Liver (tissue), 9 donors: Measurements from ENCODE around the gene VAX1. TPM values are rescaled to one million over a fixed set of nuclear protein-coding genes. Genes with fewer than 3 reads are reported as not detected.
A peak's percentile ranks its signal among the peaks of the same experiment; 100 is the strongest.

ENCODE experiments used
- DNase-seq: peaks from one replicate; pipeline ENCODE4 v3.0.0-alpha.2; 2017; ENCODE audit warnings: low spot score
- H3K27ac ChIP-seq, 2 donors: one replicate each; pipeline ENCODE4 v1.7.0; 2013; ENCODE audit warnings: inconsistent platforms in 2 of 2, low read length in 2 of 2, control low read depth in 1 of 2, low read depth in 1 of 2, mild to moderate bottlenecking in 1 of 2
- H3K27me3 ChIP-seq, 4 donors: one replicate each; pipeline versions ENCODE4 v1.6.1 to v1.7.0; 2013; ENCODE audit warnings: low read length in 3 of 4, inconsistent platforms in 1 of 4, mild to moderate bottlenecking in 1 of 4, moderate library complexity in 1 of 4; ENCODE audit not compliant: control insufficient read depth in 4 of 4, insufficient read depth in 4 of 4
- H3K36me3 ChIP-seq, 4 donors: one replicate each; pipeline versions ENCODE4 v1.6.1 to v1.7.0; 2013; ENCODE audit warnings: low read length in 3 of 4, mild to moderate bottlenecking in 3 of 4, low read depth in 1 of 4, moderate library complexity in 1 of 4; ENCODE audit not compliant: control insufficient read depth in 4 of 4, insufficient read depth in 3 of 4
- H3K4me1 ChIP-seq, 4 donors: one replicate each; pipeline versions ENCODE4 v1.6.1 to v1.7.0; 2013; ENCODE audit warnings: low read length in 3 of 4, mild to moderate bottlenecking in 3 of 4, moderate library complexity in 1 of 4; ENCODE audit not compliant: control insufficient read depth in 4 of 4, insufficient read depth in 4 of 4
- H3K4me3 ChIP-seq, 3 donors: one replicate each; pipeline versions ENCODE4 v1.6.1 to v1.7.0; 2013; ENCODE audit warnings: low read length in 3 of 3, control low read depth in 1 of 3, low read depth in 1 of 3, mild to moderate bottlenecking in 1 of 3
- H3K9ac ChIP-seq, 2 donors: one replicate each; pipeline ENCODE4 v1.7.0; 2013; ENCODE audit warnings: low read length in 2 of 2, mild to moderate bottlenecking in 2 of 2, moderate library complexity in 2 of 2, control low read depth in 1 of 2, low read depth in 1 of 2
- H3K9me3 ChIP-seq, 4 donors: one replicate each; pipeline versions ENCODE4 v1.6.1 to v1.7.0; 2013; ENCODE audit warnings: low read length in 3 of 4; ENCODE audit not compliant: control insufficient read depth in 4 of 4
- CTCF ChIP-seq: fragments of 150-350 bp; IDR thresholded peaks from 2 replicates; pipeline ENCODE4 v1.5.1; 2017; ENCODE audit warnings: improper control_type of control experiment, low read depth, low read length; ENCODE audit not compliant: missing input control
- EGR1 ChIP-seq, 2 donors: IDR thresholded peaks; 2 replicates each; pipeline ENCODE4 v1.6.1; 2016 to 2018; ENCODE audit warnings: antibody characterized with exemption in 2 of 2, low read depth in 2 of 2
- FOXA1 ChIP-seq: IDR thresholded peaks from 2 replicates; pipeline ENCODE4 v1.6.1; 2016; ENCODE audit warnings: antibody characterized with exemption
- FOXA2 ChIP-seq: IDR thresholded peaks from 2 replicates; pipeline ENCODE4 v1.6.1; 2016; ENCODE audit warnings: antibody characterized with exemption
- GABPA ChIP-seq, 2 donors: IDR thresholded peaks in 1 of 2; conservative IDR thresholded peaks in 1 of 2; 2 replicates each; pipeline ENCODE4 v1.6.1; 2016; ENCODE audit warnings: antibody characterized with exemption in 2 of 2, mild to moderate bottlenecking in 1 of 2, moderate library complexity in 1 of 2
- HNF4A ChIP-seq, 2 donors: conservative IDR thresholded peaks; 2 replicates each; pipeline ENCODE4 v1.6.1; 2016; ENCODE audit warnings: antibody characterized with exemption in 2 of 2, mild to moderate bottlenecking in 2 of 2
- HNF4G ChIP-seq: IDR thresholded peaks from 2 replicates; pipeline ENCODE4 v1.6.1; 2016; ENCODE audit warnings: antibody characterized with exemption
- JUND ChIP-seq, 2 donors: IDR thresholded peaks; 2 replicates each; pipeline ENCODE4 v1.6.1; 2016; ENCODE audit warnings: antibody characterized with exemption in 2 of 2
- MAX ChIP-seq: IDR thresholded peaks from 2 replicates; pipeline ENCODE4 v1.6.1; 2016; ENCODE audit warnings: antibody characterized with exemption
- NR2F2 ChIP-seq: IDR thresholded peaks from 2 replicates; pipeline ENCODE4 v1.6.1; 2016; ENCODE audit warnings: antibody characterized with exemption
- RAD21 ChIP-seq, 2 donors: IDR thresholded peaks; 2 replicates each; pipeline ENCODE4 v1.6.1; 2016; ENCODE audit warnings: antibody characterized with exemption in 2 of 2, mild to moderate bottlenecking in 2 of 2
- RXRA ChIP-seq, 2 donors: IDR thresholded peaks; 2 replicates each; pipeline ENCODE4 v1.6.1; 2017 to 2018; ENCODE audit warnings: antibody characterized with exemption in 2 of 2, mild to moderate bottlenecking in 1 of 2
- SP1 ChIP-seq: IDR thresholded peaks from 2 replicates; pipeline ENCODE4 v1.6.1; 2018; ENCODE audit warnings: antibody characterized with exemption, mild to moderate bottlenecking
- TAF1 ChIP-seq: conservative IDR thresholded peaks from 2 replicates; pipeline ENCODE4 v1.6.1; 2016; ENCODE audit warnings: antibody characterized with exemption, mild to moderate bottlenecking
- YY1 ChIP-seq: IDR thresholded peaks from 2 replicates; pipeline ENCODE4 v1.6.1; 2016; ENCODE audit warnings: antibody characterized with exemption, mild to moderate bottlenecking
- whole genome bisulfite sequencing: extraction: QIAGEN DNeasy Blood & Tissue Kit; methylation state at CpG from one replicate; pipeline ENCODE4 v1.1.7; 2013; 5-methylcytosine and 5-hydroxymethylcytosine counted together
- polyA plus RNA-seq, 2 donors: library from polyadenylated mRNA; stranded (reverse) in 1 of 2; unstranded in 1 of 2; fragments of 200-250 nt in 1 of 2; fragments of >200 nt in 1 of 2; fragmentation: Nextera tagmentation in 1 of 2; extraction: Ambion mirVana in 1 of 2; gene quantifications; one replicate each; pipeline versions ENCODE4 v1.2.1 to v1.2.3, GENCODE V29; 2013 to 2015
- total RNA-seq, 2 donors: library from RNA; depleted of rRNA; stranded (reverse); fragments of >200 nt; gene quantifications; one replicate each; pipeline ENCODE4 v1.2.3, GENCODE V29; 2014
- TF ChIP-seq, protein P1 (sequence below): IDR thresholded peaks from 2 replicates; pipeline ENCODE4 v1.6.1; 2016; ENCODE audit warnings: antibody characterized with exemption
- TF ChIP-seq, protein P2 (sequence below): IDR thresholded peaks from 2 replicates; pipeline ENCODE4 v1.6.1; 2016; ENCODE audit warnings: antibody characterized with exemption
- TF ChIP-seq, protein P3 (sequence below): IDR thresholded peaks from 2 replicates; pipeline ENCODE4 v1.6.1; 2016; ENCODE audit warnings: antibody characterized with exemption, mild to moderate bottlenecking
- donor health status: healthy.
- donor health status: healthy.
- donor health status: healthy.
- donor health status: healthy.
- donor health status: healthy.

VAX1 gene
- total and polyA plus RNA-seq, 4 donors = not detected

- TF ChIP-seq YY1 (no peak), SP1 (no peak), HNF4G (no peak), FOXA2 (no peak), JUND (IDR thresholded peaks at IDR 0.05) (no peak), NR2F2 (no peak), RXRA (IDR thresholded peaks at IDR 0.05) (no peak), TAF1 (no peak), MAX (no peak), FOXA1 (no peak)
- TF ChIP-seq, protein P1, sequence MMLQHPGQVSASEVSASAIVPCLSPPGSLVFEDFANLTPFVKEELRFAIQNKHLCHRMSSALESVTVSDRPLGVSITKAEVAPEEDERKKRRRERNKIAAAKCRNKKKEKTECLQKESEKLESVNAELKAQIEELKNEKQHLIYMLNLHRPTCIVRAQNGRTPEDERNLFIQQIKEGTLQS = no peak
These were observed 3.1 kb downstream of the VAX1 start (continued) for GRCh38 chr10:117135026-117135372.

DNA sequence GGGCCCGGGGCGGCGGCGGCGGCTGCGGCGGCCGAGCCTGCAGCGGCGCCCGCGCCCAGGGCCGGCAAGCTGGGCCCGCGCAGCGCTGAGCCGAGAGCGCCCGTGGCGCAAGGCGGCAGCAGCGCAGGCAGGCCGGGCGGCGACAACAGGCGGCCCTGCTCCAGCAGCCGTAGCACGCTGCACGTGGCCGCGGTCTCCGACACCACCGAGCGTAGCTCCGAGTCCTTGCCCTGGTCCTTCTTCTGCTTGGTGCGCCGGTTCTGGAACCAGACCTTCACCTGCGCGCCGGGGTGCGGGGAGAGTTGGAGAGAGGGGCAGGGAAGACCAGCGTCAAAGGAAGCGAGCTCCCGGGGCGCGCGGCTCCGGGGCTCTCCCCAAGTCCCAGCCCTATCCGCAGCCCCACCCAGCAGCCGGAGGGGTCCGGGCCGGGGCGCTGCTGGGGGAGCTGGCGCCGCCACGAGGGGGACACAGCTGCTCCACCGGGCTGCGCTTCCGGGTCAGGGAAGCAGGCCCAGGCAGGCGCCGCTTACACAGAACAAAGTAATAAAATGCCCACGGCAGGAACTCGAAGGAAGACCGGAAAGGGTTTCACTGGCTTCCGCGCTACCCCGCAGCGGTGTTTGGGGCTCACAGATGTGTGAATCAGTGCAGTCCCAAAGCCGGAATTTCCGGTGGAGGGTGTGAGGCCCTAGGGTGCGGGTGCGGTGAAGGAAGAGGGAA lies 3.6 kb downstream of the VAX1 start:
- WGBS = 7% methylated on average over 72 of the region's 72 CpGs
- DNase-seq = no peak
- Histone ChIP-seq H3K4me1 (peaks cover 17 to 49% (median 27%) of the 10 kb centered on the region in 4 donors), H3K27me3 (peaks cover 11 to 29% (median 27%) of the 10 kb centered on the region in 4 donors), H3K9me3 (no peaks in the 10 kb centered on the region), H3K9ac (no peak overlapping the region), H3K36me3 (no peaks in the 10 kb centered on the region), H3K27ac (no peak overlapping the region), H3K4me3 (peak overlapping the region in 1 of 3 donors; percentile 35)
- TF ChIP-seq CTCF (no peak), EGR1 (IDR thresholded peaks at IDR 0.05; ENCODE audit: low read depth in 2 of 2) (no peak), TAF1 (no peak), HNF4G (no peak), RXRA (IDR thresholded peaks at IDR 0.05) (no peak), FOXA2 (no peak), RAD21 (IDR thresholded peaks at IDR 0.05) (no peak), YY1 (no peak), GABPA (IDR thresholded peaks at IDR 0.05 in 1 of 2, conservative IDR thresholded peaks at IDR 0.05 in 1 of 2) (no peak), FOXA1 (no peak)
- TF ChIP-seq, protein P2, sequence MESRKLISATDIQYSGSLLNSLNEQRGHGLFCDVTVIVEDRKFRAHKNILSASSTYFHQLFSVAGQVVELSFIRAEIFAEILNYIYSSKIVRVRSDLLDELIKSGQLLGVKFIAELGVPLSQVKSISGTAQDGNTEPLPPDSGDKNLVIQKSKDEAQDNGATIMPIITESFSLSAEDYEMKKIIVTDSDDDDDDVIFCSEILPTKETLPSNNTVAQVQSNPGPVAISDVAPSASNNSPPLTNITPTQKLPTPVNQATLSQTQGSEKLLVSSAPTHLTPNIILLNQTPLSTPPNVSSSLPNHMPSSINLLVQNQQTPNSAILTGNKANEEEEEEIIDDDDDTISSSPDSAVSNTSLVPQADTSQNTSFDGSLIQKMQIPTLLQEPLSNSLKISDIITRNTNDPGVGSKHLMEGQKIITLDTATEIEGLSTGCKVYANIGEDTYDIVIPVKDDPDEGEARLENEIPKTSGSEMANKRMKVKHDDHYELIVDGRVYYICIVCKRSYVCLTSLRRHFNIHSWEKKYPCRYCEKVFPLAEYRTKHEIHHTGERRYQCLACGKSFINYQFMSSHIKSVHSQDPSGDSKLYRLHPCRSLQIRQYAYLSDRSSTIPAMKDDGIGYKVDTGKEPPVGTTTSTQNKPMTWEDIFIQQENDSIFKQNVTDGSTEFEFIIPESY = no peak

DNA sequence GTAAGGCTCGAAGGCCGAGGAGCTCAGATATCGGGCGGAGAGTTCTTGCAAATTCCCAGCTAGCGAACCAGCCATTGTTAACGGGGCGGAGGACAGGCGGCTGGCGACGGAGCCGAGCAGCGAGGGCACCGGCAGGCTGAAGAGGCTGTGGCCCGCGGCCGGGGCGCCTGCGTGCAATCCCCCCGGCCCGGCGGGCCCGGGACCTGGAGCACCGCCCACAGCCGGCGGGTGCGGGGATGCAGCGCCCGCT lies 4.1 kb downstream of the VAX1 start:
- Histone ChIP-seq H3K27ac (no peak overlapping the region), H3K4me3 (peak overlapping the region in 1 of 3 donors; percentile 35), H3K9me3 (no peaks in the 10 kb centered on the region), H3K27me3 (peaks cover 11 to 29% (median 26%) of the 10 kb centered on the region in 4 donors), H3K9ac (no peak overlapping the region), H3K36me3 (no peaks in the 10 kb centered on the region), H3K4me1 (peaks cover 17 to 49% (median 27%) of the 10 kb centered on the region in 4 donors)
- TF ChIP-seq, protein P3, sequence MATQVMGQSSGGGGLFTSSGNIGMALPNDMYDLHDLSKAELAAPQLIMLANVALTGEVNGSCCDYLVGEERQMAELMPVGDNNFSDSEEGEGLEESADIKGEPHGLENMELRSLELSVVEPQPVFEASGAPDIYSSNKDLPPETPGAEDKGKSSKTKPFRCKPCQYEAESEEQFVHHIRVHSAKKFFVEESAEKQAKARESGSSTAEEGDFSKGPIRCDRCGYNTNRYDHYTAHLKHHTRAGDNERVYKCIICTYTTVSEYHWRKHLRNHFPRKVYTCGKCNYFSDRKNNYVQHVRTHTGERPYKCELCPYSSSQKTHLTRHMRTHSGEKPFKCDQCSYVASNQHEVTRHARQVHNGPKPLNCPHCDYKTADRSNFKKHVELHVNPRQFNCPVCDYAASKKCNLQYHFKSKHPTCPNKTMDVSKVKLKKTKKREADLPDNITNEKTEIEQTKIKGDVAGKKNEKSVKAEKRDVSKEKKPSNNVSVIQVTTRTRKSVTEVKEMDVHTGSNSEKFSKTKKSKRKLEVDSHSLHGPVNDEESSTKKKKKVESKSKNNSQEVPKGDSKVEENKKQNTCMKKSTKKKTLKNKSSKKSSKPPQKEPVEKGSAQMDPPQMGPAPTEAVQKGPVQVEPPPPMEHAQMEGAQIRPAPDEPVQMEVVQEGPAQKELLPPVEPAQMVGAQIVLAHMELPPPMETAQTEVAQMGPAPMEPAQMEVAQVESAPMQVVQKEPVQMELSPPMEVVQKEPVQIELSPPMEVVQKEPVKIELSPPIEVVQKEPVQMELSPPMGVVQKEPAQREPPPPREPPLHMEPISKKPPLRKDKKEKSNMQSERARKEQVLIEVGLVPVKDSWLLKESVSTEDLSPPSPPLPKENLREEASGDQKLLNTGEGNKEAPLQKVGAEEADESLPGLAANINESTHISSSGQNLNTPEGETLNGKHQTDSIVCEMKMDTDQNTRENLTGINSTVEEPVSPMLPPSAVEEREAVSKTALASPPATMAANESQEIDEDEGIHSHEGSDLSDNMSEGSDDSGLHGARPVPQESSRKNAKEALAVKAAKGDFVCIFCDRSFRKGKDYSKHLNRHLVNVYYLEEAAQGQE = no peak
- no peak for TF ChIP-seq HNF4G
- TF ChIP-seq, protein P1 = no peak
- no peak for TF ChIP-seq HNF4A (conservative IDR thresholded peaks at IDR 0.05)
- TF ChIP-seq RXRA (IDR thresholded peaks at IDR 0.05) = no peak
- no peak for TF ChIP-seq YY1
- no peak for DNase-seq
- WGBS = 2% methylated on average over 28 of the region's 28 CpGs
